Calu3 (cell line): Measurements from ENCODE around the gene ASCC2. TPM values are rescaled to one million over a fixed set of nuclear protein-coding genes. Genes with fewer than 3 reads are reported as not detected.

Source experiments
- BruUV-seq: library from RNA; stranded (reverse); fragments of 400-500 nt; replicated peaks from 2 replicates; lab custom pipeline; 2021; lab: Mats Ljungman, UMichigan
- CTCF ChIA-PET: fragments of 300-600 bp; sonication (Branson Sonifier 250); formaldehyde crosslinking; loops from one replicate; lab custom pipeline; 2022; ENCODE audit warnings: antibody characterized with exemption; lab: Charles Lee
- DNase-seq: peaks from one replicate; pipeline ENCODE4 v3.0.0; 2022
- H3K27ac Mint-ChIP-seq: one replicate; pipeline ENCODE4 v1.8.0; 2022; ENCODE audit warnings: mixed read lengths; ENCODE audit not compliant: unreplicated experiment
- H3K27me3 Mint-ChIP-seq: one replicate; pipeline ENCODE4 v1.8.0; 2022; ENCODE audit warnings: mixed read lengths; ENCODE audit not compliant: unreplicated experiment
- H3K36me3 Mint-ChIP-seq: one replicate; pipeline ENCODE4 v1.8.0; 2022; ENCODE audit warnings: mild to moderate bottlenecking, moderate library complexity, mixed read lengths; ENCODE audit not compliant: insufficient read depth, unreplicated experiment
- H3K4me1 Mint-ChIP-seq: one replicate; pipeline ENCODE4 v1.8.0; 2022; ENCODE audit warnings: mild to moderate bottlenecking, low read depth, mixed read lengths; ENCODE audit not compliant: unreplicated experiment
- H3K4me3 Mint-ChIP-seq: one replicate; pipeline ENCODE4 v1.8.0; 2022; ENCODE audit warnings: mild to moderate bottlenecking, low read depth, moderate library complexity, mixed read lengths; ENCODE audit not compliant: unreplicated experiment
- H3K9me3 Mint-ChIP-seq: one replicate; pipeline ENCODE4 v1.8.0; 2022; ENCODE audit warnings: low read depth, mixed read lengths; ENCODE audit not compliant: unreplicated experiment
- intact Hi-C: fragments of 100-400 bp; cut with micrococcal nuclease; formaldehyde crosslinking; loops from one replicate; pipeline ENCODE4 v1.10.0; 2022; ENCODE audit not compliant: unreplicated experiment
- total RNA-seq: library from RNA; stranded (reverse); gene quantifications from 2 replicates; pipeline ENCODE4 v1.2.3, GENCODE V29; 2022
- TF ChIP-seq, protein P1 (sequence below): fragments of 200-600 bp; IDR thresholded peaks from one replicate; pipeline ENCODE4 v1.8.0; 2022; ENCODE audit warnings: antibody characterized with exemption; ENCODE audit not compliant: unreplicated experiment

ASCC2 gene
- total RNA-seq, 1 experiment from 2014 or later: 62.6 TPM

GRCh38 chr22:29797351-29797750, 40.7 kb downstream of the ASCC2 start:
- Mint-ChIP-seq H3K4me3 (no peak overlapping the region), H3K27ac (no peak overlapping the region), H3K27me3 (no peaks in the 10 kb centered on the region), H3K9me3 (no peaks in the 10 kb centered on the region), H3K36me3 (peaks cover 43% of the 10 kb centered on the region), H3K4me1 (peaks cover 50% of the 10 kb centered on the region)
- CTCF ChIA-PET: interaction anchor here (2.3 kb wide), 1 partner anchor 96 kb away, joined by 8 read pairs; no protein-coding TSS in a partner anchor
- DNase-seq: no peak
- intact Hi-C loops: no loop called here
- TF ChIP-seq, protein P1, sequence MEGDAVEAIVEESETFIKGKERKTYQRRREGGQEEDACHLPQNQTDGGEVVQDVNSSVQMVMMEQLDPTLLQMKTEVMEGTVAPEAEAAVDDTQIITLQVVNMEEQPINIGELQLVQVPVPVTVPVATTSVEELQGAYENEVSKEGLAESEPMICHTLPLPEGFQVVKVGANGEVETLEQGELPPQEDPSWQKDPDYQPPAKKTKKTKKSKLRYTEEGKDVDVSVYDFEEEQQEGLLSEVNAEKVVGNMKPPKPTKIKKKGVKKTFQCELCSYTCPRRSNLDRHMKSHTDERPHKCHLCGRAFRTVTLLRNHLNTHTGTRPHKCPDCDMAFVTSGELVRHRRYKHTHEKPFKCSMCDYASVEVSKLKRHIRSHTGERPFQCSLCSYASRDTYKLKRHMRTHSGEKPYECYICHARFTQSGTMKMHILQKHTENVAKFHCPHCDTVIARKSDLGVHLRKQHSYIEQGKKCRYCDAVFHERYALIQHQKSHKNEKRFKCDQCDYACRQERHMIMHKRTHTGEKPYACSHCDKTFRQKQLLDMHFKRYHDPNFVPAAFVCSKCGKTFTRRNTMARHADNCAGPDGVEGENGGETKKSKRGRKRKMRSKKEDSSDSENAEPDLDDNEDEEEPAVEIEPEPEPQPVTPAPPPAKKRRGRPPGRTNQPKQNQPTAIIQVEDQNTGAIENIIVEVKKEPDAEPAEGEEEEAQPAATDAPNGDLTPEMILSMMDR: no peak
- BruUV-seq: no TSS peak

DNA sequence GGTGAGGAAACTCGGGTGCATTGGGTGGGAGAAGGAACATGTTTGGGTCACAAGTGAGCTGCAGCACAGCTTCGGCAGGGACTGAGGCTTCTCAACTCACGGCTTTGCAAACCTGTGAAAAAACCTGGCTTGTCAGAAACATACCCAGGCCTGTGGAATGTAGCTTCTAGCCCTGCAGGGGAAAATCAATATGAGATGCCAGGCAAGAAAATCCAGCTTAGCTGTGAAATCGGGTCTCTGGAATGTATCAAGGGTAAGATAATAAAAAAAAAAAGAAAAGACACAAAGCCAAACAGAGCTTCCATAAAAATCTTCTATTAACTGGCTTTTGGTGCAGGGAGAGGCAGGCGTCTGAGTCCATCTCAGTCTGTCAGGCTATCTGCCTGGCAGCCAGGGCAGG, 42.4 kb downstream of the ASCC2 start:
- H3K27ac Mint-ChIP-seq: peak overlapping the region; percentile 23
- CTCF ChIA-PET: interaction anchor here (0.6 to 2.3 kb wide), 11 partner anchors 16 to 242 kb away, joined by 3 to 8 read pairs (median 4); partner anchors contain the start of genes THOC5, UQCR10 and ZMAT5
- TF ChIP-seq, protein P1: no peak
- no peaks in the 10 kb centered on the region for H3K27me3 Mint-ChIP-seq
- peaks cover 57% of the 10 kb centered on the region for H3K36me3 Mint-ChIP-seq
- DNase-seq: peak; percentile 60
- intact Hi-C loops: no loop called here
- peaks cover 40% of the 10 kb centered on the region for H3K4me1 Mint-ChIP-seq
- no TSS peak for BruUV-seq
- H3K9me3 Mint-ChIP-seq: no peaks in the 10 kb centered on the region
- H3K4me3 Mint-ChIP-seq: peak overlapping the region; percentile 43

GRCh38 chr22:29793396-29793795, 44.7 kb downstream of the ASCC2 start:
- Mint-ChIP-seq H3K9me3 (no peaks in the 10 kb centered on the region), H3K36me3 (peaks cover 47% of the 10 kb centered on the region), H3K4me3 (no peak overlapping the region), H3K27ac (no peak overlapping the region), H3K27me3 (no peaks in the 10 kb centered on the region), H3K4me1 (peaks cover 28% of the 10 kb centered on the region)
- no TSS peak for BruUV-seq
- CTCF ChIA-PET: no interaction called here
- DNase-seq: no peak
- TF ChIP-seq, protein P1: no peak
- intact Hi-C loops: no loop called here

GRCh38 chr22:29790061-29790460, 48.0 kb downstream of the ASCC2 start:
- no peak overlapping the region for H3K4me3 Mint-ChIP-seq
- H3K27ac Mint-ChIP-seq: no peak overlapping the region
- TF ChIP-seq, protein P1: no peak
- intact Hi-C loops: no loop called here
- H3K27me3 Mint-ChIP-seq: no peaks in the 10 kb centered on the region
- H3K36me3 Mint-ChIP-seq: peaks cover 36% of the 10 kb centered on the region
- CTCF ChIA-PET: interaction anchor here (1.3 kb wide), 1 partner anchor 11 kb away, joined by 4 read pairs; no protein-coding TSS in a partner anchor
- no peak for DNase-seq
- BruUV-seq: no TSS peak
- no peaks in the 10 kb centered on the region for H3K9me3 Mint-ChIP-seq
- H3K4me1 Mint-ChIP-seq: peaks cover 18% of the 10 kb centered on the region
